Panc1 (cell line): Measurements from ENCODE around the gene SPAG4. TPM values are rescaled to one million over a fixed set of nuclear protein-coding genes. Genes with fewer than 3 reads are reported as not detected.

ENCODE experiments used
- ATAC-seq: fragments of 200-7000 bp; cut with Tn5 transposase; 2 replicates; pipeline ENCODE4 v1.9.1; 2020; ENCODE audit warnings: mild to moderate bottlenecking, moderate library complexity
- BruUV-seq: library from RNA; stranded (reverse); fragments of 400-500 nt; replicated peaks from 2 replicates; lab custom pipeline; 2021; lab: Mats Ljungman, UMichigan
- CTCF ChIA-PET: fragments of 300-600 bp; sonication (Branson Sonifier 250); formaldehyde crosslinking; loops from one replicate; lab custom pipeline; 2022; ENCODE audit warnings: antibody characterized with exemption; lab: Charles Lee
- POLR2A ChIA-PET: fragments of 300-600 bp; sonication (Branson Sonifier 250); formaldehyde crosslinking; loops from one replicate; lab custom pipeline; 2022; ENCODE audit warnings: antibody characterized with exemption; lab: Charles Lee
- DNase-seq: peaks from one replicate; pipeline ENCODE4 v3.0.0-alpha.2; 2010; ENCODE audit warnings: low read depth, low spot score
- H3K27ac ChIP-seq: 2 replicates; pipeline ENCODE4 v1.5.1; 2011; ENCODE audit warnings: mild to moderate bottlenecking, low read length, inconsistent platforms
- H3K27me3 ChIP-seq: fragments of 200-500 bp; sonication (Bioruptor generic); 2 replicates; pipeline ENCODE4 v1.6.0; 2014; ENCODE audit warnings: low read length, inconsistent platforms; ENCODE audit not compliant: control insufficient read depth, insufficient read depth
- H3K36me3 ChIP-seq: fragments of 200-500 bp; sonication (Bioruptor generic); 2 replicates; pipeline ENCODE4 v1.5.1; 2014; ENCODE audit warnings: inconsistent platforms, mild to moderate bottlenecking, low read length, moderate library complexity; ENCODE audit not compliant: control insufficient read depth, insufficient read depth
- H3K4me1 ChIP-seq: 2 replicates; pipeline ENCODE4 v1.5.1; 2011; ENCODE audit warnings: inconsistent platforms, mild to moderate bottlenecking, low read length, moderate library complexity; ENCODE audit not compliant: control insufficient read depth, insufficient read depth
- H3K4me3 ChIP-seq, 2 experiments: 2 replicates each; pipeline ENCODE4 v1.5.1; 2011 to 2012; ENCODE audit warnings: low read depth in 2 of 2, low read length in 2 of 2, mild to moderate bottlenecking in 2 of 2, inconsistent platforms in 1 of 2, moderate library complexity in 1 of 2
- H3K9me3 ChIP-seq: fragments of 200-500 bp; sonication (Bioruptor generic); 2 replicates; pipeline ENCODE4 v1.5.1; 2014; ENCODE audit warnings: low read depth, mild to moderate bottlenecking, inconsistent platforms, low read length, moderate library complexity; ENCODE audit not compliant: control insufficient read depth, insufficient read depth
- CTCF ChIP-seq: fragments of 450-650 bp; IDR thresholded peaks from 2 replicates; pipeline ENCODE4 v1.5.1; 2017; ENCODE audit warnings: mild to moderate bottlenecking
- POLR2AphosphoS5 ChIP-seq: IDR thresholded peaks from 2 replicates; pipeline ENCODE4 v1.6.1; 2012; ENCODE audit warnings: mild to moderate bottlenecking, low read depth, low read length, moderate library complexity
- REST ChIP-seq, 2 experiments: IDR thresholded peaks; 2 replicates each; pipeline ENCODE4 v1.6.1; 2011 to 2012; ENCODE audit warnings: low read depth in 2 of 2, control low read depth in 1 of 2, low read length in 1 of 2, mild to moderate bottlenecking in 1 of 2, moderate library complexity in 1 of 2; ENCODE audit not compliant: insufficient read depth in 1 of 2
- SIN3A ChIP-seq: IDR thresholded peaks from 2 replicates; pipeline ENCODE4 v1.6.1; 2012; ENCODE audit warnings: low read depth, mild to moderate bottlenecking, low read length, moderate library complexity, borderline replicate concordance; ENCODE audit not compliant: insufficient read depth
- TCF7L2 ChIP-seq: IDR thresholded peaks from 2 replicates; pipeline ENCODE4 v1.6.1; 2011; ENCODE audit warnings: mild to moderate bottlenecking, low read depth, low read length, inconsistent platforms
- in situ Hi-C: cut with HindIII; loops from 2 replicates; pipeline ENCODE4 v1.10.0; 2016; ENCODE audit warnings: low sequenced_read_pairs, low pct_unique_long_range_greater_than_20kb
- intact Hi-C: fragments of 100-400 bp; cut with micrococcal nuclease; formaldehyde crosslinking; loops from one replicate; pipeline ENCODE4 v1.10.0; 2022; ENCODE audit not compliant: unreplicated experiment
- total RNA-seq: library from RNA; stranded (reverse); gene quantifications from one replicate; pipeline ENCODE4 v1.2.1, GENCODE V29; 2021; ENCODE audit not compliant: unreplicated experiment

Gene SPAG4
- total RNA-seq, 1 experiment from 2014 or later = 17.6 TPM

GRCh38 chr20:35597186-35597585, 18.4 kb upstream of the SPAG4 start:
- no peak for DNase-seq
- ChIA-PET POLR2A (no interaction called here), CTCF (no interaction called here)
- Histone ChIP-seq H3K27ac (no peak overlapping the region), H3K27me3 (no peaks in the 10 kb centered on the region), H3K9me3 (no peaks in the 10 kb centered on the region), H3K4me1 (no peaks in the 10 kb centered on the region), H3K4me3 (no peak overlapping the region), H3K36me3 (no peaks in the 10 kb centered on the region)
- no TSS peak for BruUV-seq
- in situ Hi-C loops = no loop called here
- intact Hi-C loops = no loop called here
- no peak for TF ChIP-seq REST (IDR thresholded peaks at IDR 0.05; ENCODE audit: insufficient read depth in 1 of 2, low read depth in 2 of 2, low read length in 1 of 2)
- TF ChIP-seq SIN3A = no peak
- no peak for TF ChIP-seq TCF7L2
- TF ChIP-seq POLR2AphosphoS5 = no peak
- no peak for TF ChIP-seq CTCF
- no peak for ATAC-seq

GRCh38 chr20:35598476-35598875, 17.2 kb upstream of the SPAG4 start:
- DNase-seq = no peak
- POLR2A ChIA-PET = no interaction called here
- CTCF ChIA-PET = no interaction called here
- Histone ChIP-seq H3K27me3 (no peaks in the 10 kb centered on the region), H3K36me3 (no peaks in the 10 kb centered on the region), H3K9me3 (no peaks in the 10 kb centered on the region), H3K4me1 (no peaks in the 10 kb centered on the region), H3K4me3 (no peak overlapping the region), H3K27ac (no peak overlapping the region)
- in situ Hi-C loops = no loop called here
- TF ChIP-seq SIN3A = no peak
- TF ChIP-seq TCF7L2 = no peak
- TF ChIP-seq CTCF = no peak
- TF ChIP-seq REST (IDR thresholded peaks at IDR 0.05; ENCODE audit: insufficient read depth in 1 of 2, low read depth in 2 of 2, low read length in 1 of 2) = no peak
- TF ChIP-seq POLR2AphosphoS5 = no peak
- intact Hi-C loops = no loop called here
- no peak for ATAC-seq
- no TSS peak for BruUV-seq
